ENCODE results near the gene RBM22. TPM values are rescaled to one million over a fixed set of nuclear protein-coding genes. Genes with fewer than 3 reads are reported as not detected.
A peak's percentile ranks its signal among the peaks of the same experiment; 100 is the strongest.
"Not testable (repeated sequence)": the region's sequence is repeated elsewhere in the genome, so short reads cannot be mapped to it uniquely, and the experiment has no call there.

RBM22 gene
- 53.4 and 60.8 TPM in 2 replicates for total RNA-seq (2022)
- Bru-seq, nascent RNA, result percentile 93 among the genes with signal in this experiment
- percentile 89 among the genes with signal in this experiment for BruChase-seq, experiment 1, labeled RNA remaining after a 6-hour chase
- percentile 96 among the genes with signal in this experiment for BruChase-seq, experiment 2, labeled RNA remaining after a 2-hour chase
- long read RNA-seq, transcript RBM22-201 (11 exons, 2,342 nt), result major isoform, 74 of 91 reads
- long read RNA-seq, partial matches to known transcripts, result 6 of 91 reads
- long read RNA-seq, other reads (novel, unspliced or antisense), result 10 of 91 reads

- intact Hi-C loops (cut with micrococcal nuclease; ENCODE audit: unreplicated experiment), result loop anchor here (1.0 kb wide), 1 partner anchor 147 kb away; no protein-coding TSS in a partner anchor
- H3K9me3 Mint-ChIP-seq (ENCODE audit: low read depth, unreplicated experiment), result no peaks in the 10 kb centered on the region
- H3K36me3 Mint-ChIP-seq (ENCODE audit: insufficient read depth, unreplicated experiment), result peaks cover 7% of the 10 kb centered on the region
- no peaks in the 10 kb centered on the region for H3K4me1 Mint-ChIP-seq (ENCODE audit: low read depth, unreplicated experiment)
- peak; percentile 65 for TF ChIP-seq CTCF (IDR thresholded peaks at IDR 0.05; ENCODE audit: unreplicated experiment)
- peak; percentile 94 for DNase-seq
- no peaks in the 10 kb centered on the region for H3K27me3 Mint-ChIP-seq (ENCODE audit: unreplicated experiment)
- CTCF ChIA-PET, result interaction anchor here (0.6 to 2.0 kb wide), 21 partner anchors 10 to 615 kb away, joined by 3 to 12 read pairs (median 3); partner anchors contain the start of genes DCTN4, MYOZ3 and SMIM3
- H3K27ac Mint-ChIP-seq (ENCODE audit: unreplicated experiment), result no peak within 1 kb of the TSS
- no peak within 1 kb of the TSS for H3K4me3 Mint-ChIP-seq (ENCODE audit: low read depth, unreplicated experiment)
- BruUV-seq (replicated peaks), result no TSS peak
Measured at GRCh38 chr5:150700594-150701377, at the start of gene RBM22. Gene RBM22 (minus strand): TSS chr5:150701062. CDS start chr5:150700985, 77 bp downstream.

GRCh38 chr5:150750469-150750868, 49.6 kb upstream of the RBM22 start:
- H3K9me3 Mint-ChIP-seq (ENCODE audit: low read depth, unreplicated experiment), result no peaks in the 10 kb centered on the region
- DNase-seq, result no peak
- H3K27ac Mint-ChIP-seq (ENCODE audit: unreplicated experiment), result no peak overlapping the region
- no peaks in the 10 kb centered on the region for H3K27me3 Mint-ChIP-seq (ENCODE audit: unreplicated experiment)
- H3K36me3 Mint-ChIP-seq (ENCODE audit: insufficient read depth, unreplicated experiment), result peaks cover 30% of the 10 kb centered on the region
- intact Hi-C loops (cut with micrococcal nuclease; ENCODE audit: unreplicated experiment), result no loop called here
- CTCF ChIA-PET, result no interaction called here
- H3K4me1 Mint-ChIP-seq (ENCODE audit: low read depth, unreplicated experiment), result peaks cover 8% of the 10 kb centered on the region
- no peak for TF ChIP-seq CTCF (IDR thresholded peaks at IDR 0.05; ENCODE audit: unreplicated experiment)
- H3K4me3 Mint-ChIP-seq (ENCODE audit: low read depth, unreplicated experiment), result no peak overlapping the region
- BruUV-seq (replicated peaks), result no TSS peak

- H3K4me3 Mint-ChIP-seq (ENCODE audit: low read depth, unreplicated experiment); DNase-seq; BruUV-seq (replicated peaks); H3K9me3 Mint-ChIP-seq (ENCODE audit: low read depth, unreplicated experiment); H3K27ac Mint-ChIP-seq (ENCODE audit: unreplicated experiment); intact Hi-C loops (cut with micrococcal nuclease; ENCODE audit: unreplicated experiment); H3K36me3 Mint-ChIP-seq (ENCODE audit: insufficient read depth, unreplicated experiment); H3K27me3 Mint-ChIP-seq (ENCODE audit: unreplicated experiment); H3K4me1 Mint-ChIP-seq (ENCODE audit: low read depth, unreplicated experiment): not testable (repeated sequence)
- CTCF ChIA-PET, result interaction anchor here (0.6 kb wide), 1 partner anchor 77 kb away, joined by 3 read pairs; no protein-coding TSS in a partner anchor
Measured at GRCh38 chr5:150743142-150743488, 42.3 kb upstream of the RBM22 start.

- H3K36me3 Mint-ChIP-seq (ENCODE audit: insufficient read depth, unreplicated experiment); intact Hi-C loops (cut with micrococcal nuclease; ENCODE audit: unreplicated experiment); H3K27ac Mint-ChIP-seq (ENCODE audit: unreplicated experiment); BruUV-seq (replicated peaks); DNase-seq; H3K4me3 Mint-ChIP-seq (ENCODE audit: low read depth, unreplicated experiment); H3K27me3 Mint-ChIP-seq (ENCODE audit: unreplicated experiment); H3K4me1 Mint-ChIP-seq (ENCODE audit: low read depth, unreplicated experiment); CTCF ChIA-PET; H3K9me3 Mint-ChIP-seq (ENCODE audit: low read depth, unreplicated experiment): not testable (repeated sequence)
Measured at GRCh38 chr5:150742455-150743141, 41.7 kb upstream of the RBM22 start.

GRCh38 chr5:150740992-150741391, 40.1 kb upstream of the RBM22 start:
- CTCF ChIA-PET, result no interaction called here
- peaks cover 6% of the 10 kb centered on the region for H3K36me3 Mint-ChIP-seq (ENCODE audit: insufficient read depth, unreplicated experiment)
- no peaks in the 10 kb centered on the region for H3K9me3 Mint-ChIP-seq (ENCODE audit: low read depth, unreplicated experiment)
- H3K27me3 Mint-ChIP-seq (ENCODE audit: unreplicated experiment), result no peaks in the 10 kb centered on the region
- intact Hi-C loops (cut with micrococcal nuclease; ENCODE audit: unreplicated experiment), result no loop called here
- H3K4me3 Mint-ChIP-seq (ENCODE audit: low read depth, unreplicated experiment), result no peak overlapping the region
- no TSS peak for BruUV-seq (replicated peaks)
- peaks cover 17% of the 10 kb centered on the region for H3K4me1 Mint-ChIP-seq (ENCODE audit: low read depth, unreplicated experiment)
- no peak for DNase-seq
- no peak overlapping the region for H3K27ac Mint-ChIP-seq (ENCODE audit: unreplicated experiment)
- no peak for TF ChIP-seq CTCF (IDR thresholded peaks at IDR 0.05; ENCODE audit: unreplicated experiment)

Measured in Calu3 (cell line).